GM10266 (cell line): ENCODE measurements around the gene ATP6V0E1.

ENCODE experiments used
- DNase-seq: peaks from one replicate; pipeline ENCODE4 v3.0.0; 2012; ENCODE audit errors: extremely low spot score
- TF ChIP-seq, protein P1 (sequence below): IDR thresholded peaks from 2 replicates; pipeline ENCODE4 v1.5.1; 2012; ENCODE audit warnings: mild to moderate bottlenecking, low read depth; ENCODE audit not compliant: control insufficient read depth, insufficient read depth; ENCODE audit errors: missing control alignments

ATP6V0E1 gene

DNA sequence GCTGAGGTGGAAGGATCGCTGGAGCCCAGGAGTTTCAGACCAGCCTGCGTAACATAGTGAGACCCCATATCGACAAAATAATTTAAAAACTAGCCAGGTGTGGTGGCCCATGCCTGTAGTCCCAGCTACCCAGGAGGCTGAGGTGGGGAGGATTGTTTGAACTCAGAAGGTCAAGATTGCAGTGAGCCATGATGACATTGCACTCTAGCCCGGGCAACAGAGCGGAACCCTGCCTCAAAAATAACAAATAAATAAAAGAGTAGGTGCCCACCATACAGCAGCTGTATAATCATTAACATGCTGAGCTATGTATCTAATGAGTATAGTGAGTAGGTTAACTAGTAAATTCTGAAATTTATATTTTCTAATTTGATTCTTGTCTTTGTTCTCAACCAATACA lies 11.0 kb upstream of the ATP6V0E1 start:
- no peak for DNase-seq
- TF ChIP-seq, protein P1, sequence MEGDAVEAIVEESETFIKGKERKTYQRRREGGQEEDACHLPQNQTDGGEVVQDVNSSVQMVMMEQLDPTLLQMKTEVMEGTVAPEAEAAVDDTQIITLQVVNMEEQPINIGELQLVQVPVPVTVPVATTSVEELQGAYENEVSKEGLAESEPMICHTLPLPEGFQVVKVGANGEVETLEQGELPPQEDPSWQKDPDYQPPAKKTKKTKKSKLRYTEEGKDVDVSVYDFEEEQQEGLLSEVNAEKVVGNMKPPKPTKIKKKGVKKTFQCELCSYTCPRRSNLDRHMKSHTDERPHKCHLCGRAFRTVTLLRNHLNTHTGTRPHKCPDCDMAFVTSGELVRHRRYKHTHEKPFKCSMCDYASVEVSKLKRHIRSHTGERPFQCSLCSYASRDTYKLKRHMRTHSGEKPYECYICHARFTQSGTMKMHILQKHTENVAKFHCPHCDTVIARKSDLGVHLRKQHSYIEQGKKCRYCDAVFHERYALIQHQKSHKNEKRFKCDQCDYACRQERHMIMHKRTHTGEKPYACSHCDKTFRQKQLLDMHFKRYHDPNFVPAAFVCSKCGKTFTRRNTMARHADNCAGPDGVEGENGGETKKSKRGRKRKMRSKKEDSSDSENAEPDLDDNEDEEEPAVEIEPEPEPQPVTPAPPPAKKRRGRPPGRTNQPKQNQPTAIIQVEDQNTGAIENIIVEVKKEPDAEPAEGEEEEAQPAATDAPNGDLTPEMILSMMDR, result no peak

DNA sequence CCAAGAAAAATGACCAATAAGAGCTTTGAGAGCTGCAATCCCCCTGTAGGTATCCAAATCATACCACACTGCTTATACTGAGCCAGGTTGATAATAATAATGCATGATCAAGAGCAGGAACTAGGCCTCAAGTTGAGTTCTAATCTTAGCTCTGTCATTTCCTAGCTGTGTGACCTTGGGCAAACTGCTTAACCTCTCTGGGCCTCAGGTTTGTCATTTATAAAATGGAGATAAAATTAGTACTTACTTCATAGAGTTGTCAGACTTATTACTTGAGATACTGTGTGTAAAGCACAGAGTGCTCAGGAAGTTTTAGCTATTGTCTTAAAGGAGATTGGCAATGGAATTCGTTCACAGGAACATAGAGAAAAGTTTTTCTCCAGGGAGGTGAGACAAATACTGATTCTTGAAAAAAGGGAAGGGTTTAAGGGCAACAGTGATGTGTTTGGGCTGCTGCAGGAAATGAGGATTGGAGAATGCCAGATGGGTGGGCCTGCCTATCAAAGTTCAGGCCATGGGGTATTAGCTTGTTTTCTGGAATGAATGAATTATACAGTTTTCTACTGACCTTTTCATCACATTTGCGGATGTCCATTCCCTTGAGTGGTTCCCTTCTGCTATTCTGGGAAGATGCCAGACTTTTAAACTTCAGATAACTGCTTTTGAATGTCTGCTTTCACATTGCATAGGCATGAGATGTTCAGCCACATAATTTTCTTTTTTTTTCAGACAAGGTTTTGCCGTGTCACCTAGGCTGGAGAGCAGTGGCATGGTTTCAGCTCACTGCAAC lies 10.2 kb upstream of the ATP6V0E1 start:
- DNase-seq, result no peak
- TF ChIP-seq, protein P1, result no peak

DNA sequence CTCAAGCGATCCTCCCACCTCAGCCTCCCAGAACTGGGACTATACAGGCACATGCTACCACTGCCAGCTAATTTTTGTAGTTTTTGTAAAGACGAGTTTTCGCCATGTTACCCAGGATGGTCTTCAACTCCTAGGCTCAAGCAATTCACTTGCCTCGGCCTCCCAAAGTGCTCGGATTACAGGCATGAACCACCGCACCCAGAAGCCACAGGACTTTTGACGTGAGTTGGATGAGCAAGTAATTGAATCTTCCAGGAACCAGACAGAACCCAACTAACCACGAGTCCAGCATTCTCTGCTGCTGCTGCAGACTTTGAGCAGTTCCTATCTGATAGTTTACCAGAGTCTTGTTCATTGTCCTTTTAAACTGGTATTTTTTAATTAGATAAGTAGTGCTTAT lies 9.6 kb upstream of the ATP6V0E1 start:
- DNase-seq, result no peak
- TF ChIP-seq, protein P1, result no peak

DNA sequence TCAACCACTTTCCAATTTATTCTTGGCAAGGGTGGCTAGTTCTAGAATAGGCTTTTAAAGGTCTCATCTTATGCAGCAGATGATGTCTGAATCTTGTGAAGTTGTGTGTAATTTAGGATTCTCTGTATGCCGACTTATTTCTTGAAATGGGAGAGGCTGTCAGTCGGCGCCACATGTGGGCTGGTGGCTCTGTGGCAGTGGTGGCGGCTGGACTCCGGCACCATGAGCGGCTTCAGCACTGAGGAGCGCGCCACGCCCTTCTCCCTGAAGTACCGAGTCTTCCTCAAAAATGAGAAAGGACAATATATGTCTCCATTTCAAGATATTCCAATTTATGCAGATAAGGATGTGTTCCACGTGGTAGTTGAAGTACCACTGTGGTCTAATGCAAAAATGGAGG lies 8.3 kb upstream of the ATP6V0E1 start:
- no peak for DNase-seq
- TF ChIP-seq, protein P1, result no peak

DNA sequence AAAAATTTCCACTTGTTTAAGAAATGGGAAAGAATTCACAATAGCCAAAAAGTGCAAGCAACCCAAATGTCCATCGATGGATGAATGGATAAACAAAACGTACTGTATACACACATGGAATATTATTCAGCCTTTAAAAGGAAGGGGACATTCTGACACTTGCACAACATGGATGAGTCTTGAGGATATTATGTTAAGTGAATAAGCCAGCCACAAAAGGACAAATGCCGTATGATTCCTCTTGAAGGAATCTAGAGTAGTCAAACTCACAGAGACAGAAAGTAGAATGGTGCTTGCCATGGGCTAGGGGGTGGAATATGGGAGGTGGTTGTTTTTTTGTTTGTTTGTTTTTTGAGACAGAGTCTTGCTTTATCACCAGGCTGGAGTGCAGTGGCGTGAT lies 3.8 kb upstream of the ATP6V0E1 start:
- TF ChIP-seq, protein P1, result no peak
- DNase-seq, result no peak

DNA sequence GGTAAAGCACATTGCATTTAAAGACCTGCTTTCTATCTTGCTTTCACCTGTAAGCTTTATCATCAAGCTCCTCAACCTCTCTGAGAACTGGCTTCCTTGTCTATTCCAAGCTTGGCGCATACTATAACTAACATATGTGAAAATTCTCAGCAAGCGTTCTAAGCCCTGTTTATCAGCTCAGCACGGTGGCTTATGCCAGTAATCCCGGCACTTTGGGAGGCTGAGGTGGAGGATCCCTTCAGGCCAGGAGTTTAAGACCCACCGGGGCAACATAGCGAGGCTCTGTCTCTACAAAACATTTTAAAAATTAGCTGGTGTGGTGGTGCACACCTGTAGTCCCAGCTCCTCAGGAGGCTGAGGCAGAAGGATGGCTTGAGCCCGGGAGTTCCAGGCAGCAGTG lies 1.6 kb upstream of the ATP6V0E1 start:
- DNase-seq, result no peak
- TF ChIP-seq, protein P1, result no peak

DNA sequence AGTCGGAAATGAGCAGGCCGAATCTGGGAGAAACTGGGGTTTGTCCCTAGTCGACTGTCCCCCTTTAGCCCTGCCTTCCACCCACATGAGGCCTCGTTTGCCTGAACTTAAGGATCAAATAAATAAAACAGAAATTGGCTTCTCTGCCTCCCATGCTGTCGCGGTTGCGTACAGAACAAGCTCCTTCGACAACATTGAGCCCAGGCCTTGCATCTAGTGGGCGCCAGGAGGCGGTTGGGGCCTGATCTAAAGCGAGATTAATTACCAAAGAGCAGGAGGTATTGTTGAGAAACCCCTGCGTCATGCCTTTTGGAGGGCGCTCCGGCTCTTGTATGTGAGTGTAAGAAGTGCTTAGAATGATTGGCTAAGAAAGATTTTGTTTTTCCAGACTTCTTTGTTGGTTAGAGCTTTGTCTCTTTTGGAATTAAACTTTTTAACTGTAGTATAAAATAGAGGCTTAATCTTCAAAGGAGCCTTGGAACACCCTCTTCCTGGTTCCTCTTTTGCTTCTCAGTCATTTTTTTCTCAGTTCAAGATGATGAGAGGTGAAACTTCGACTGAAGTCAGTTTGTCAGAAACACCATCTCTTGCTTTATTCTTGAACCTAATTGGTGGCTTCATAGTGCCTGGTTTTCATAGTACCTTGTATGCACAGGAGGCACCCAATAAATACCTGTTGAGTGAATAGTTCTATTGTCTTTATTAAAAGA lies 828 bp downstream of the ATP6V0E1 start:
- TF ChIP-seq, protein P1, result peak; percentile 76
- DNase-seq, result peak; percentile 82
